ENCODE results near the gene FOLH1.
"Not testable (repeated sequence)": the region's sequence is repeated elsewhere in the genome, so short reads cannot be mapped to it uniquely, and the experiment has no call there.

- TF ChIP-seq TEAD1 (CRISPR knock-in tag; IDR thresholded peaks at IDR 0.05); ATF1 (CRISPR knock-in tag; IDR thresholded peaks at IDR 0.05); ELF4 (CRISPR knock-in tag; IDR thresholded peaks at IDR 0.05; ENCODE audit: low read depth); IRF2 (CRISPR knock-in tag; IDR thresholded peaks at IDR 0.05; ENCODE audit: borderline replicate concordance, low read depth): not testable (repeated sequence)
- TF ChIP-seq, protein P1, sequence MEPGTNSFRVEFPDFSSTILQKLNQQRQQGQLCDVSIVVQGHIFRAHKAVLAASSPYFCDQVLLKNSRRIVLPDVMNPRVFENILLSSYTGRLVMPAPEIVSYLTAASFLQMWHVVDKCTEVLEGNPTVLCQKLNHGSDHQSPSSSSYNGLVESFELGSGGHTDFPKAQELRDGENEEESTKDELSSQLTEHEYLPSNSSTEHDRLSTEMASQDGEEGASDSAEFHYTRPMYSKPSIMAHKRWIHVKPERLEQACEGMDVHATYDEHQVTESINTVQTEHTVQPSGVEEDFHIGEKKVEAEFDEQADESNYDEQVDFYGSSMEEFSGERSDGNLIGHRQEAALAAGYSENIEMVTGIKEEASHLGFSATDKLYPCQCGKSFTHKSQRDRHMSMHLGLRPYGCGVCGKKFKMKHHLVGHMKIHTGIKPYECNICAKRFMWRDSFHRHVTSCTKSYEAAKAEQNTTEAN (CRISPR knock-in tag; IDR thresholded peaks at IDR 0.05): not testable (repeated sequence)
- TF ChIP-seq, protein P2, sequence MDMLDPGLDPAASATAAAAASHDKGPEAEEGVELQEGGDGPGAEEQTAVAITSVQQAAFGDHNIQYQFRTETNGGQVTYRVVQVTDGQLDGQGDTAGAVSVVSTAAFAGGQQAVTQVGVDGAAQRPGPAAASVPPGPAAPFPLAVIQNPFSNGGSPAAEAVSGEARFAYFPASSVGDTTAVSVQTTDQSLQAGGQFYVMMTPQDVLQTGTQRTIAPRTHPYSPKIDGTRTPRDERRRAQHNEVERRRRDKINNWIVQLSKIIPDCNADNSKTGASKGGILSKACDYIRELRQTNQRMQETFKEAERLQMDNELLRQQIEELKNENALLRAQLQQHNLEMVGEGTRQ (CRISPR knock-in tag; IDR thresholded peaks at IDR 0.05): not testable (repeated sequence)
Observed at GRCh38 chr11:49168992-49169391, 39.4 kb downstream of the FOLH1 start.

Data from WTC11 (cell line).